Heart left ventricle (tissue), 13 donors: ENCODE data around the gene SPP1.
"Not testable (repeated sequence)": the region's sequence is repeated elsewhere in the genome, so short reads cannot be mapped to it uniquely, and the experiment has no call there.

Experiments
- POLR2A ChIP-seq, 2 donors: fragments of 450-650 bp; IDR thresholded peaks; one replicate each; pipeline ENCODE4 v1.6.1; 2017; ENCODE audit warnings: antibody characterized with exemption in 2 of 2, mild to moderate bottlenecking in 2 of 2, moderate library complexity in 2 of 2
- TF ChIP-seq, protein P1 (sequence below), 12 donors: fragments of 200-600 bp; sonication (generic) in 4 of 12; IDR thresholded peaks; one replicate each; pipeline versions ENCODE4 v1.5.0 to v1.8.0; 2018 to 2022; ENCODE audit warnings: antibody characterized with exemption in 12 of 12, mild to moderate bottlenecking in 5 of 12
- donor health status: ischemic (EF 13 %, LVEDD 7.1; RV severe dilation, severe dysfunction).
- donor health status: DM: no; HTN: yes; CAD: no.
- donor health status: DM: no; HTN: no; CAD: no.
- donor health status: ischemic (EF 25% LVEDD 6.9; RV normal size, moderate dysfunction).
- donor health status: ischemic (EF 25% LVEDD 5.7; RV mildly dilated, moderate dysfunction).
- donor health status: ischemic (EF 35%, LVEDD 5.7; RV mildly dilated, moderate dysfunction).
- donor health status: nonischemic (EF 11% LVEDD 7.7; RV severe dilation, severe dysfunction).
- donor health status: DM: yes; HTN: yes; CAD: no.
- donor health status: PGD.
- donor health status: ischemic (EF 29% LVEDD 5.4; RV normal size, mild dysfunction).
- donor health status: nonischemic (EF 23%, LVEDD 6.1; RV moderate dilation, normal function).

DNA sequence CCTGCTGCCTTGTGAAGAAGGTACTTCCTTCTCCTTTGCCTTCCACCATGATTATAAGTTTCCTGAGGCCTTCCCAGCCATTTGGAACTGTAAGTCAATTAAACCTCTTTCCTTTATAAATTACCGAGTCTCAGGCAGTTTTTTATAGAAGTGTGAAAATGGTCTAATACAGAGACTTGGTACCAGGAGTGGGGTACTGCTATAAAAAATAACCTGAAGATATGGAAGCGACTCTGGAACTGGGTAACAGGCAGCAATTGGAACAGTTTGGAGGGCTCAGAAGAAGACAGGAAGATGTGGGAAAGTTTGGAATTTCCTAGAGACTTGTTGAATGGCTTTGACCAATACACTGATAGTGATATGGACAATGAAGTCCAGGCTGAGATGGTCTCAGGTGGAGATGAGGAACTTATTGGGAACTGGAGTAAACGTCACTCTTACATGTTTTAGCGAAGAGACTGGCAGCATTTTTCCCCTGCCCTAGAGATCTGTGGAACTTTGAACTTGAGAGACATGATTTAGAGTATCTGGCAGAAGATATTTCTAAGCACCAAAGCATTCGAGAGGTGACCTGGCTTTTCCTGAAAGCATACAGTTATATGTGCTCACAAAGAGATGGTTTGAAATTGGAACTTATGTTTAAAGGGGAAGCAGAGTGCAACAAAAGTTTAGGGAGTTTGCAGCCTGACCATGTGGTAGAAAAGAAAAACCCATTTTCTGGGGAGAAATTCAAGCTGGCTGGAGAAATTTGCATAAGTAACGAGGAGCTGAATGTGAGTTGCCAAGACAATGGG lies 50.6 kb downstream of the SPP1 start:
- TF ChIP-seq, protein P1, sequence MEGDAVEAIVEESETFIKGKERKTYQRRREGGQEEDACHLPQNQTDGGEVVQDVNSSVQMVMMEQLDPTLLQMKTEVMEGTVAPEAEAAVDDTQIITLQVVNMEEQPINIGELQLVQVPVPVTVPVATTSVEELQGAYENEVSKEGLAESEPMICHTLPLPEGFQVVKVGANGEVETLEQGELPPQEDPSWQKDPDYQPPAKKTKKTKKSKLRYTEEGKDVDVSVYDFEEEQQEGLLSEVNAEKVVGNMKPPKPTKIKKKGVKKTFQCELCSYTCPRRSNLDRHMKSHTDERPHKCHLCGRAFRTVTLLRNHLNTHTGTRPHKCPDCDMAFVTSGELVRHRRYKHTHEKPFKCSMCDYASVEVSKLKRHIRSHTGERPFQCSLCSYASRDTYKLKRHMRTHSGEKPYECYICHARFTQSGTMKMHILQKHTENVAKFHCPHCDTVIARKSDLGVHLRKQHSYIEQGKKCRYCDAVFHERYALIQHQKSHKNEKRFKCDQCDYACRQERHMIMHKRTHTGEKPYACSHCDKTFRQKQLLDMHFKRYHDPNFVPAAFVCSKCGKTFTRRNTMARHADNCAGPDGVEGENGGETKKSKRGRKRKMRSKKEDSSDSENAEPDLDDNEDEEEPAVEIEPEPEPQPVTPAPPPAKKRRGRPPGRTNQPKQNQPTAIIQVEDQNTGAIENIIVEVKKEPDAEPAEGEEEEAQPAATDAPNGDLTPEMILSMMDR (IDR thresholded peaks at IDR 0.05) = not testable (repeated sequence)
- TF ChIP-seq POLR2A (IDR thresholded peaks at IDR 0.05) = not testable (repeated sequence)
